GM12873 (cell line): ENCODE data around the gene TFCP2.

Experiments
- TF ChIP-seq, protein P1 (sequence below): IDR thresholded peaks from 2 replicates; pipeline ENCODE4 v1.5.1; 2012; ENCODE audit warnings: low read depth, mild to moderate bottlenecking, moderate library complexity, low read length, control low read depth; ENCODE audit not compliant: insufficient read depth; ENCODE audit errors: missing control alignments

TFCP2 gene

DNA sequence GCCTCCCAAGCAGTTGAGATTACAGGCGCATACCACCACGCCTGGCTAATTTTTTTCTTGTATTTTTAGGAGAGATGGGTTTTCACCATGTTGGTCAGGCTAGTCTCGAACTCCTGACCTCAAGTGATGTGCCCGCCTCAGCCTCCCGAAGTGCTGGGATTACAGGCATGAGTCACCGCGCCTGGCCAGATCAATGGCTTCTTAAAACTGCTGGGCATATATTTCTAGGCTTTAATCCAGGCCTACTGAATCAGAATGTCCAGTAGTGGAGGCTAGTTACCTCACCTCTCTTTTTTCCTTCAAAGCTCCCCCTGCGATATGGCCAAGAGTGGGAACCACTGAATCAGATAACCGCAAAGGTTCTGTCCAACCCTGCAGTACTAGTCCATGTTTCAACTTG, 27.9 kb upstream of the TFCP2 start:
- TF ChIP-seq, protein P1, sequence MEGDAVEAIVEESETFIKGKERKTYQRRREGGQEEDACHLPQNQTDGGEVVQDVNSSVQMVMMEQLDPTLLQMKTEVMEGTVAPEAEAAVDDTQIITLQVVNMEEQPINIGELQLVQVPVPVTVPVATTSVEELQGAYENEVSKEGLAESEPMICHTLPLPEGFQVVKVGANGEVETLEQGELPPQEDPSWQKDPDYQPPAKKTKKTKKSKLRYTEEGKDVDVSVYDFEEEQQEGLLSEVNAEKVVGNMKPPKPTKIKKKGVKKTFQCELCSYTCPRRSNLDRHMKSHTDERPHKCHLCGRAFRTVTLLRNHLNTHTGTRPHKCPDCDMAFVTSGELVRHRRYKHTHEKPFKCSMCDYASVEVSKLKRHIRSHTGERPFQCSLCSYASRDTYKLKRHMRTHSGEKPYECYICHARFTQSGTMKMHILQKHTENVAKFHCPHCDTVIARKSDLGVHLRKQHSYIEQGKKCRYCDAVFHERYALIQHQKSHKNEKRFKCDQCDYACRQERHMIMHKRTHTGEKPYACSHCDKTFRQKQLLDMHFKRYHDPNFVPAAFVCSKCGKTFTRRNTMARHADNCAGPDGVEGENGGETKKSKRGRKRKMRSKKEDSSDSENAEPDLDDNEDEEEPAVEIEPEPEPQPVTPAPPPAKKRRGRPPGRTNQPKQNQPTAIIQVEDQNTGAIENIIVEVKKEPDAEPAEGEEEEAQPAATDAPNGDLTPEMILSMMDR: no peak

DNA sequence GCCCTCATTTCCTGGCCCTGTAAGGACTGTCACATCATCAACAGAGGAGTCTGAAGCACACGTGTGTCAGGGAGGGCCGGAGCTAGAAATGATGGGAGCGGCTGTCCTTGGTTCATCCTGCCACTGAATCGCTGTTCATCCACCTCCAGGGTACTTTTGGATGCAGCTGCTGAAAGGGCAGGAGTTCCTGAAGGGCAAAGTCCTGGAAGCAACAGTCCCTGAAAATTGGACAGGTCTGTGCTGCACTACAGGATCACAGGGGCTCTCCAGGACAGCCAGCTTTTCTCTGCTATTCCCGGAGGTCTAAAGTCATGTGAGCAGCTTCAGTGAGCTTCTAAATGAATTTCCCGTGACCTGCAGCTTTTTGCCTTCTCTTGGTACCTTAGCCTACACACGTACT, 27.2 kb upstream of the TFCP2 start:
- TF ChIP-seq, protein P1: no peak

DNA sequence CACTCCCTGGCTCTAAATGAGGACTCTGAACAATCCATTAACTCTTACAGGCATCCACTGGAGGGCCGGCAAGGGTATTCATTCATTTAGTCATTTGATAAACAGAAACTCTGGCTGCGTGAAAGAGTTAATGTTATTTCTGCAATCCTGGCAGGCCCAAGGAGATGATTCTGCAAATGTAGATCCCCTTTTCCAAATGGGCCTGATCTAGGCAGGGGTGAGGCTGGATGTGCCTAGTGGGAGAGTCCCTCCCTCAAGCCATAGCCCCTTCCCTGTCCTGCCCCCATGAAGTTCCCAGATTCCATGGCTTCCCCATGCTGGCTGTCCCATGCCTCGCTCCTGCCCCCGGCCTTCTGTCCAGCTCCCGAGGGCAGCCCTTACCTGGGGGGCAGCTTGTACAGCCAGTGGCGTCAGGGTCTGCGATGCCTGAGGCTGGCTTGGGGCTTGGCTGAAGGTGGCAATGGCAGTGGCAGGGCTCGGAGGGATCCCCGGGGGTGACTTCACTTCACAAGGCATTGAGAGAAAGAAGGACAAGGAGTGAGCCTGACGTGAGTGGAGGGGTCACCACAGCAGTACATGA, 26.5 kb upstream of the TFCP2 start:
- TF ChIP-seq, protein P1: no peak

DNA sequence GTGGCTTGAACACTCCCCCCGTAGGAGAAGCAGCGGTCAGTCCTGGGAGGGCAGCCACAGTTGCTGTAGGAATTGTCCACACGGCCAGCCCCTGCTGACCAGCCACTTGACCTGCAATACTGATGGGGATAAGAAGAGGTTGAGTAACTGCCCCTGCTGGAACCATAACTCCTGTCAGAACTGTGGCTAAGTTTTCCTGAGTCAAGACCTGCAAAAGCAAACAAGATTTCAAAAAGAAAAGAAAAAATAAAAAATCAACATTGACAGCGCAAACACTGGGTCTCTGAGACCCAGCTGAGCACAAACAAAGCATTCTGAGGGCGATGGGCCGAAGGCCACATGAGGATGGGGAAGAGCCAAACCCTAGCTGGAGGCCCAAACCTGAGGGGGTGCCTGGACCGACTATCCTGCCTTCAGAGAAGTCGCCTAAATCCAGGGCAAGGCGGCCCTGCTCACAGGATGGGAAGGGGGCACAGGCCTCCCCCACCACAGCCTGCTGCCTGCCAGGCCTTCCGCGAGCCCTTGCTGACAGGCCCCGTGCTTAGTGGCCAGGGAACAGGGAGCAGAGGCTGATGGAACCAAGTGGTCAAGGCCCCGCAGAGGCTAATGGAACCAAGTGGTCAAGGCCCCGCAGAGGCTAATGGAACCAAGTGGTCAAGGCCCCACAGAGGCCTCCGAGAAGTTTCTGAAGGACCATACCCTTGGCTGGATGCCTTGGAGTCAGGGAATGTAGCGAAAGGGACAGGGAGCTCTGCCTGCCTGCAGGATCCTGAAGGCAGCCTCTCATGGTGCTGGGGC, 25.8 kb upstream of the TFCP2 start:
- TF ChIP-seq, protein P1: no peak

DNA sequence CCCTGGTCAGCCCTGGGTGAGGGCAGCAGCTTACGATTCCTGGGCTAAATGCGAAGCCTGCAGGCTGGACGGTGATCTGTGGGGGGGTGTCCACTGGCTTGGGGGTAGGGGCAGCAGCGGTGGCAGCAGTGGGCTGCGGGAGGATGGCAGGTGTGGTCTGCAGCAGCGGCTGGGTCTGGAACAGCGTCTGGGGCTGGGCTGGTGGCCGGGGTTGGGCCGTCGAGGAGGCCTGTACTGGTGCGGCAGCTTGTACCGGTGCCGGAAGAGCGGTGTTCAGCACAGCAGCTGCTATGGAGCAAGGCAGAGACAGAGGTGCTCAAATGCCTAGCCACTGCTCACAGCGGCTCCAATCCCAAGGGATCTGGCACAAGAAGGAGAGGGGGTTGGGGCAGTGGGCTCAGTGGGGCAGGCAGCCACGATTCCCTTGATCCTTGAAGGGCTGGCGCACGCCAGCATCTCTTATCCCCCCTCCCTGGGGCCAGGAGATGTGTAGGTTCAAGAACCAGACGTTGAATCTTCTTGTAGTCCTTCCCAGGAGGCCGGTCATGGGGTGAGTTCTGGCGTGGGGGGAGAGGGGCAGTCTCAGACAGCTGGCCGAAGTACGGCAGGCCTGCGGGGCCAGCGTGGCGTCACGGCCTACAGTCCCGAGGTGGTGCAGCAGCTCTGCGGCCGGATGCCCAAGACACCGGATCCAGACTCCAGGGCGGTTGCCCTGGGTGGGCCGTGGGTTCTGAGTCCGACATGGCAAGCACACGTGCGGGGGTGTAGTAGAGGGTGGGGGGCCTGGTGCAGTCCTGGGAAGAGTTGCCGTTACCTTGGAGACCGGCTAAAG, 25.0 kb upstream of the TFCP2 start:
- TF ChIP-seq, protein P1: no peak

DNA sequence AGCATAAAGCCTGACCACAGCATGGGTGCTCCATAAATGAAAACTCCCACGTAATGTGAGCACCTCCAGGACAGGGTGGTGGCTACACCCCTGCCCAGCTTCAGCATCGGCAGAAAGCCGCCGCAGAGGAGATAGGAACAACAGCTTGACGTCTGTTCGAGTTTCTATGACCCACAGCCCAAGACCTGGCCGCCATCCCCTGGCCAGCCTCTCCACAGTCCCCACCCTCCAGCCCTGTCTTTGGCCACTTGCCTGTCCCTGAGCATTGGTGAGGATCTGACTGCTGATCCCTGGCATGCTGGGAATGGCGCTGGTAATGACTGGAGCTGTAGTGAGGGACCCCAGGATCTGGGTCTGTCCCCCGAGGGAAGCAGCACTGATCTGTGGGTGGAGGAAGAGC, 23.6 kb upstream of the TFCP2 start:
- TF ChIP-seq, protein P1: no peak

DNA sequence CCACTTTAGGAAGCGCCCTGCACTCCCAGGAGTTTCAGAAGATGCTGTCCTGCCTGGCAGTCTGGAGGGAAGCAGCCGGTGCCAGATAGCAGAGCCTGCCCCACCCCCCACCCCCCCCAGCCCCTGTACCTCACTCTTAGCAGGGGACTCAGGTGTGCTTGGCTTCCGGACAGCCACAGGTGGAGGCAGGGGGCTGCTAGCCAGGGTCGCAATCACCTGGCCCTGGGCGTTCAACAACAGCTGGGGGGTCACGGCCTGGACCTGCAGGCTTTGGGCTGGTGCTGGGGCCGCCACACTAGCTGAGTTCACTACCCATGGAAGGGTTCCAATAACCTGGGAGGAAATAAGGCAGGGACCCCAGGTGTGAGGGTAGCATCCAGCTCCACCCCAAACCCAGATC, 22.9 kb upstream of the TFCP2 start:
- TF ChIP-seq, protein P1: no peak
